ENCODE data around the gene MSH6.

The MSH6 gene

DNA sequence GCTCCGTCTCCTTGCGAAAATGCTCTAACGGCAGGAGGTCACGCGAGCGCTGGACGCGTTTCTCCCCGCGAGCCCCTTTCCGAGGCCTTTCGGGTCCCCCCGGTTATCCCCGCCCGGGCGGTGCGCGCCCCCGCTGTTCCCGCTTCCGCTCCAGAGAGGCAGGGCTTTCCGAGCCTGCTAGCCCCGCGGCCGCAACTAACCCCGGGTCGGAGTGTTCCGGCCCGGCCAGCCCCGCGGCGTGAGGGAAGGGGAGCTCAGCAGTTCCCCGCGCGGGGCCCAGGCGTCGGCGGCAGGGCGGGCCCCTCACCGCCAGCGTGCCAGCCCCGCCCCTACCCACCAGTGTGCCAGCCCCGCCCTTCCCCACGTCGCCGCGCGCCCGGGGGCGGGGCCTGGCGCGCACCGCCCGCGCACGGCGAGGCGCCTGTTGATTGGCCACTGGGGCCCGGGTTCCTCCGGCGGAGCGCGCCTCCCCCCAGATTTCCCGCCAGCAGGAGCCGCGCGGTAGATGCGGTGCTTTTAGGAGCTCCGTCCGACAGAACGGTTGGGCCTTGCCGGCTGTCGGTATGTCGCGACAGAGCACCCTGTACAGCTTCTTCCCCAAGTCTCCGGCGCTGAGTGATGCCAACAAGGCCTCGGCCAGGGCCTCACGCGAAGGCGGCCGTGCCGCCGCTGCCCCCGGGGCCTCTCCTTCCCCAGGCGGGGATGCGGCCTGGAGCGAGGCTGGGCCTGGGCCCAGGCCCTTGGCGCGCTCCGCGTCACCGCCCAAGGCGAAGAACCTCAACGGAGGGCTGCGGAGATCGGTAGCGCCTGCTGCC lies at the start of gene MSH6:
Gene MSH6 (plus strand): TSS at position 475 of the 815 bp plus-strand sequence. CDS start 89 bp downstream, at position 564.
- DNase-seq = peak; percentile 7 to 82

- DNase-seq = no peak
Observed at GRCh38 chr2:47735136-47735869, 47.6 kb upstream of the MSH6 start.

- no peak for DNase-seq
Observed at GRCh38 chr2:47735912-47736311, 47.0 kb upstream of the MSH6 start.

DNA sequence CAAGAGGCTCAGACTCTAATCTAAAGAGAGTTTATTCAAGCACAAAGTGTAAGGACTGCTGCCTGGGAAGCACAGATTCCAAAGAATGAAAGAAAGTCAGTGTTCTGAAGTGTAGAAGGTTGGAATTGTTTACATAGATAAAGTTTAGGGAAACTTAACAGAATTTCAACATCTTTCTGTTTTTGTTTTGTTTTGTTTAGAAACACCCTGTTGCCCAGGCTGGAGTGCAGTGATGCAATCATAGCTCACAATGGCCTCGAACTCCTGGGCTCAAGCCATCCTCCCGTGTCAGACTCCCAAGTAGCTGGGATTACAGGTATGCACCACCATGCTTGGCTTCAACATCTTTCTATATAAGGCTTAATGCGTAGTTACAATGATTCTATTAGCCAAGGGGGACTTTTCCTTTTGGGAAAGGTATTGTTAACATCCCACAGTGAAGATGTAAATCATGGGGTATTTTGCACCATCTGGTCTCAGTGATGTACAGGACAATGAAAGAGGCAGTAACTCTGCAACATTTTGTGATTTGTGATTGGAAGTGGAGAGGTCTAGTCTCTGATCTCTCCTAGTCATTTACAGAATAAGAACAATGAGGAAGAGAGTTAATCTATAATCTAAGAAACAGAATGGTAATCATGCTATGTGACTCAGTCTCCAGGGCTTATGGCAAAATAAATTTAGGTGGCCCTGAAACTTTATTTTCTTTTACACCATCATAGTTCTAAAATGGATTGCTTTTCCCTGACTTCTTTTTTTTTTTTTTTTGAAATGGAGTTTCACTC lies 45.6 kb upstream of the MSH6 start:
- no peak for DNase-seq

GRCh38 chr2:47738331-47738730 lies 44.6 kb upstream of the MSH6 start:
- DNase-seq = no peak

- no peak for DNase-seq
Observed at GRCh38 chr2:47741101-47741500, 41.8 kb upstream of the MSH6 start.

GRCh38 chr2:47741637-47742036 lies 41.3 kb upstream of the MSH6 start:
- DNase-seq = no peak

DNA sequence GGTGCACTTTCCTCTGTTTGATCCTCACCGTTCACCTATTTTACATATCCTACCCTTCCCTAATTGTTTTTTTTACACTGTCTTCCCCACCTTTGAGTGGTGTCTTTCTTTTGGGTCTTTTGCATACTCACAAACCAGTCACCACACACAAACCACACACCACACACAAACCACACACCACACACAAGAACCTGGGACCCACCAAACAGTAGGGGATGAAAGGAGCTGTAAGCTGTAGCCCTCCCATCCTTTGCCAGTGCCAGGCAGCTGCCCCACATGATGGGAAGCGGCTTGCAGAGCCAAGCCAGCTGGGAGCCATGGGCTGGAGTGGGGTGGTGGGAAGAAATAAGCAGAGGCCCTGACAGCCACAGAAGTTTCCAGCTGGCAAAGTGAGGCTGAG lies 38.9 kb upstream of the MSH6 start:
- DNase-seq = no peak

GRCh38 chr2:47747878-47748277 lies 35.1 kb upstream of the MSH6 start:
- DNase-seq = no peak

DNA sequence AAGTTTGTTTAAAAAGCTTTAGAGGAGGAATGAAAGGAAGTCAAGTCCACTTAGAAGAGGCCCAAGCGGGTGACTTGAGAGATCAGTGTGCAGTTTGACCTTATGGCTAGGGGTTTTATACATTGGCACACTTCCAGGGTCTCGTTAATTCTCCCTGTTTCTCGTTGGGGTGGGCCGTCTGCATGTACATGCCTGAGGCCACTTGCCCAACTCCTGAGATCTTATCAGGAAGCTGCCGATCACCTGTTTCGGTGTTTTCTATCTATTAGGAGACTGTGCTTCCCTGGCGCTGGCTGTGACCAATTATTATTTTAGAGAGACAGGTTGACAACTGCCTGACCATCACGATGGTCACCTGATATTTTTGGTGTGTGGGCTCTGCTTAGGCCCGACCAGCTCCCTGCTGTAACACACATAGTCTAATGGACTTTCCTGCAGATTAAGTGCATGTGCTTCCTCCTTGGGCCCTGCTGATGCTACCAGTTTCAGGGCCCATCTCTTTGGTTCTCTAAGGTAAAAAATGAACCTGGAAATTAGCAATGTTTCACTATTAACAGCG lies 31.0 kb upstream of the MSH6 start:
- no peak for DNase-seq

DNA sequence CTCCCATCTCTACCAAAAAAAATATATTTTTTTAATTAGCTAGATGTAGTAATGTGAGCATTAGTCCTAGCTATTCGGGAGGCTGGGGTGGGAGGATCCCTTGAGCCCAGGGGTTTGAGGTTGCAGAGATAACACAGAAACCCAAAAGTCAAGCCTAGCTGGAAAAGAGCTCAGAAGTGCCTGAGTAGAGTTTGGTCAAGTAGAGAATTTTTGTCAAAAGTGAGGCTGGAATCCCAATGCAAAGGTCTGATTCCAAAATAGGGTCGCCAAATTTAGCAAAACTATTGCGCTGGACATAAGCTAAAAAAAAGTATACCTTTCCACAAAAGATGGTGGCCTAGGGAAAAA lies 15.5 kb upstream of the MSH6 start:
- no peak for DNase-seq

GRCh38 chr2:47767880-47768609 lies 14.9 kb upstream of the MSH6 start:
- DNase-seq = peak in 1 of 2 experiments; percentile 15

DNA sequence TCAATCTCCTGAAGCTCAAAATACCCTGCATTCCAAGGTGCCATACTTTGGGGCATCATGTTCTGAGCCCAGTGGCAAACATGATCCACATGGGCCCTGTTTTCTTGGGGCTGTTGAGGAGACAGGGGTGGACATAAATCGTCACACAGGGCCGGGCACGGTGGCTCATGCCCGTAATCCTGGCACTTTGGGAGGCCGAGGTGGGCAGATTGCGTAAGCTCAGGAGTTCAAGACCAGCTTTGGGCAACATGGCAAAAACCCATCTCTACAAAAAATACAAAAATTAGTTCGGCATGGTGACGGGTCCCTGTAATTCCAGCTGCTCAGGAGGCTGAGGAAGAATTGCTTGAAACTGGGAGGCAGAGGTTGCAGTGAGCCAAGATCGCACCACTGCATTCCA lies 13.6 kb upstream of the MSH6 start:
- DNase-seq = no peak

DNA sequence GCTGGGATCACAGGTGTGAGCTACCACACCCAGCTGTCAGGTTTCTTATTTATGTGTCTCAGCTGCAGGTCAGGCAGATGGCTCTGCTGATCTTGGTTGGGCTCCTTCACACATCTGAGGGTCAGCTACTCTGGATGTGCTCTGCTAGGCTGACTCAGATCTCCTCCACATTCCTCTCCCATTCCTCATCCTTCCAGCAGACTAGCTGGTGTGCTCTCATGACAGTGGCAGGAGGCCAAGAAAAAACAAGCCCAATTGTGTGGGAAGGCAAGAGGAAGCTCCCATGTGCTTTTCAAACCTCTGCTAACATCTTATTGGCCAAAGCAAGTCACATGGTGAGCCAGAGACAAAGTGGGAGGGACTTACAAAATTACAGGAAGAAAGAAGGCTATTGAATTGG lies 11.7 kb upstream of the MSH6 start:
- DNase-seq = no peak

GRCh38 chr2:47772343-47772742 lies 10.6 kb upstream of the MSH6 start:
- no peak for DNase-seq

DNA sequence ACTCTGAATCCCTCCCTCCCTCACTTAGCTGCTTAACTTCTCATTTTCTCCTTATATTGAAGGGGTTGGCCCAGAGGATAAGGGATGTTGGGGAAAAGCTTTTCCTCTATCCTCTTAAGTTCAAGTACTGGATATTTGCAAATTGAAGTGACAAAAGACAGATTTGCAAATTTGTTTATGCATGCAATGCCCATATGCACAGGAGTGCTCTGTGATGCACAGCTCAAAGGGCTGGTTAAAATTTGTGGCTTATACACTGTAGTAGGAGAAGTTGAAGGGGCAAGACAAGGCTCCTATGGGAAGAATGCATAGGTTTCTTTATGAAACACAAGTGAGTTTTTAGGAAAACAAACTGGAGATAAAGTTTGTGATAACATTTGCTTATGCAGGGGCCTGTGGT lies 8.4 kb upstream of the MSH6 start:
- DNase-seq = no peak

- no peak for DNase-seq
Observed at GRCh38 chr2:47777277-47777937, 5.5 kb upstream of the MSH6 start.

GRCh38 chr2:47778698-47779425 lies 4.1 kb upstream of the MSH6 start:
- no peak for DNase-seq

- DNase-seq = no peak
Observed at GRCh38 chr2:47779426-47779790, 3.5 kb upstream of the MSH6 start.

DNA sequence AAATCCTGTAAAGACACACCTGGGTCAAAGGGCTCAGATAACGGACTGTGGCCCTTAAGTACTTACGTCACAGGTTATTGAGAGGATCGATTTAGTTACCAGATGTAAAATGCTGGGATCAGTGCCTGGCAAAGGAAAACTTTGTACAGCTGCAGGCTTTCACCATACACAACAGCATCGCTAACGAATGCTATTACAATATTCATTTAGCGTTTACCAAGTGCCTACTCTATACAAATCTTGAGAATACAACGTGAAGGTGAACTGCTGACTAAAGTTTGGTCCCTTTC lies 619 bp upstream of the MSH6 start:
- no peak for DNase-seq

DNA sequence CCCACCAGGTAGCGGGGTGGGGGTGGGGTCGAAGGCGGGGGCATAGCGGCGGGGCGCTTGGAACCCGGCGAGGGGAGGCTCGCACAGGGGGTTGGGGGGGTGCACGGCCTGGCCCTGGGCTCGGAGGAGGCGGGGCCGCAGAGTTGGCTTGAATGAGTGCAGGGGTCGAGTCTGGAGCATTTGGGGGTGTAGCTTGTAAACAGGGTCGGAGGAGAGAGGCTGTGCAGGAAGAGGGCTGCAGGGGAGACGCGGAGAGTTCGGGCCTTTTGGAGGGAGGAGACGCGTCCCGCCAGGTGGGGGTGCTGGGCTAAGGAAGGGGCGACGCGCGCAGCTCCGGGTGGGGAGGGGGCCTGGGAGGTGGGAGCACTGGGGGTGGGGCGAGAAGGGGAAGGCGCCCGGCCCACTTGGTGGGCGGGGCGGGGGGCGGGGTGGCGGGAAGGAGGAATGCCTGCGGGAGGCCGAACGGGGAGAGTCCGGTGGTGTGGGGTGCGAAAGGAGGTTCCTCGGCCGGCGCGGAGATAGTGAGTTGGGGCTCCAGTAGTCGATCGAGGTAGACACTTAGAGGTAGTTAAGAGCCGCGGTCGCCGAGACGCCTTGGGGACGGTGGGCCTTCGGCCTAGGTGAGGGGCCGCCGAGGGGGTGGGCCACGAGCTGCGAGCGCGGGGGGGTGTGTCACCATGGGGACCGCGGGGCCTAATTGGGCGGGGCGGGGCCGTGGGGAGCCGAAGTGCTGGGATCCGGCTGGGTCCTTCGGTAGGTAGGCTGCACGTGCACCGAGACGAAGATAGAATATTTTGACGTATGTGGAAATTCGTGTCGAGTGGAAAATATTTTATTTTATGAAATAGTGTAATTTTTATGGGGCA lies 774 bp downstream of the MSH6 start:
- no peak for DNase-seq
